ENCODE results near the gene CSRP3.

The CSRP3 gene

GRCh38 chr11:19225581-19225980 lies 23.8 kb upstream of the CSRP3 start:
- DNase-seq (ENCODE audit: low spot score), result no peak

DNA sequence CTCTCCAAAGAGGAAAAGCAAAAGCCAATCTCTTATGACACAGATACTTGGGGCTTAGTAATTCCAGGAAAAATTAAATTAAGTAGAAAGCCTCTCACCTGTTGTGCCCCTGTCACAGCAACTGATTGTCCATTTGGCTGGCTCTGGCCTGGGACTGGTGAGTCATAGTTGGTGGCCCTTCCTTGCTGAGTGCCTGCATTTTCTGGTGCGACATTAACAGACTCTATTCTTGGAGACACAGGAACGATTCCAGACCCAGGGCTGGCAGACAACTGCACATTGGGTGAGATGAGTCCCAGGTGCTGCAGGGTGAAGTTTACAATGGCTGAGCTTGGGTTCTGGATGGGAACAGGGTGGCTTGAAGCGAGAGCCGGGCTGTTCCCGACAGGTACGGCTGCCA lies 23.3 kb upstream of the CSRP3 start:
- no peak for DNase-seq (ENCODE audit: low spot score)

GRCh38 chr11:19220903-19221724 lies 19.3 kb upstream of the CSRP3 start:
- DNase-seq (ENCODE audit: low spot score), result no peak

GRCh38 chr11:19218786-19219460 lies 17.1 kb upstream of the CSRP3 start:
- DNase-seq (ENCODE audit: low spot score), result no peak

DNA sequence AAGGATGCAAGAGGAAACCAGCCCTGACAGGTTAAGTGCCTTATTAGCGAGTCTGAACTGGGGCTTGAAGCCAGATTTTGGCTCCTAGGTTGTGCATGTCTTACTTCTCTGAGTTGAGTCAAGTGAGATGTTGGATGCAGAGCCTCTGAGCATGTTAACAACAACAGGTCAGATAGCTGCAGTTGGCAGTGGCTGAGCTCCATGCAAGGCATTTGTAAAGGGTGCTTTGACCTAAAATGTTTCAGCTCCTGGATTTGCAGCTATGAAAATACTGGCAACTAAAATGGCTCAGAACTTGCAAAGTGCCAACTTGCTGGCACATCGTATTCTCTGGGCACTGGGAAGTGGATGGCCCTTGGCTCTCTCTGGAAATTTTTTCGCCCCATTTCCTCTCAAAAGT lies 16.4 kb upstream of the CSRP3 start:
- no peak for DNase-seq (ENCODE audit: low spot score)

GRCh38 chr11:19216709-19217374 lies 15.1 kb upstream of the CSRP3 start:
- DNase-seq (ENCODE audit: low spot score), result no peak

DNA sequence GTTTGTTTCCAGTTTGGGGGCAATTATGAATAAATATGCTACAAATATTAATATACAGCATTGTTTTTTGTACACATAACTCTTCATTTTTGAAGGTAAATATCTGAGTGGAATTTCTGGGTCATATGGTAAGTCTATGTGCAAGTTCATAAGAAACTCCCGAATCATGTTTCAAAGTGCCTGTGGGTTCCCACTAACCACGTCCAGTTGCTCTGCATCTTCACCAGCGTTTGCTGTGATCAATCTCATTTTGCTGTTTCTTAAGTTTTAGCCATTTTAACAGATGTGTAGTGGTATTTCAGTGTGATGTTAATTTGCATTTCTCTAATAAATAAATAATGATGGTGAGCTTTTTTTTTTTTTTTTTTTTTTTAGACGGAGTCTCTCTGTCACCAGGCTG lies 14.2 kb upstream of the CSRP3 start:
- DNase-seq (ENCODE audit: low spot score), result no peak

DNA sequence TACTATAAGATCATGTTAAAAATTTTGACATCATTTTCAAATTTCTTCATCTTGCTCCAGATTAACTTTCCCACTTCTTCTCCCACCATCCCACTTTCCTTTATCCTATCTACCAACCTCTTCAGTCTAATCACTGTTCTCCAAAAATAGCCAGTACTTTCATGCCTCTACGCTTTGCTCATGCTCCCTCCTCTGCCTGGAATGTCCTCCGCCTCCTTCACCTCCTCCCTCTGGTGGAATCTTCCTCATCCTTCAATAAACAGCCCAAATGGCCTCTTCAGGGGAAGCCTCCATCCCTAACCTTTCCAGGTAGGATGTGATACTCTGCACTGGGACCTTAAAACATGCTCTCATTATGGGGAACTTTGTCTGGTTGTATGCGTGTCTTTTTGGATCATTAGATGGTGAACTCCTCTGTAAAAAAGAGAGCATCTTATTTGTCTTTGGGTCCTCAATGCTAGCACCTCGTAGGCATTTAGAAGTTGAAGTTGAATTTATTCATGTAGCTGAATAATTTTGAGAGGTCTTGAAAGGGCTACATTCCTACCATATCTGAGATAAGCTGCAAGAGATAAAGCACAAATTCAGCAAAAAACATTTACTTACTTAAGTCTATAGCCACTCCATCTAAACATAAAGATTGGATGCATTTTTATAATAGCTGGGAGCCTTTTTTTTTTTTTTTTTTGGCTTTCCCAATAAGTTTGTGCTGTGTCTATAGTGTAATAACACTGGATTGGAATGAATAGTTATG lies 8.0 kb upstream of the CSRP3 start:
- DNase-seq (ENCODE audit: low spot score), result no peak

DNA sequence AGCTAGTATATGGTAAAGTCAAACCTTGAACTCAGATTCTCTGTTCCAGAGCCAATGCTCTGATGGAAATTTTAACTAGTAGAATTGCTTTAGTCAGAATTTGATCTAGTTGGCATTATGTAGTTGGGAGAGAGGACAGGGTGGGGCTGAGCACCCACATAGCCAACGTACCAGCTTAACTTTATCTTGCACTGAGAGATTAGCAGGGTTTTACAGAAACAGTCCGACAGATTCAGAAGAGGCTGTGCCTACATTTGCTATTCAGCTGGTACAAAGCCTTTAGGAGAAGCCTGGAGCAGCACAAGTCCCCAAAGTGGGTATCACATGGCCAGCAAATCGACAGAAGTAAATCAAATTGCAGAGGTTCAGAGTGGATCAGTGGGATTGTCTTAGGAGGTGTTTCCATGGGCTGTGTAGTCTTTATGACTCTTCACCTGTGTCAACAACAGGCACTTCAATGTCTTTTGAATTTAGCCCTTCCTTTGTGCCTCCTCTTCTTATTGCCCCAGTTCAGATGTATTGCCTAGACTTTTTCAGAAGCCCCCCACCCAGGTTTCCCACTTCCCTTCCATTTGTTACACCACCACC lies 7.3 kb upstream of the CSRP3 start:
- no peak for DNase-seq (ENCODE audit: low spot score)

DNA sequence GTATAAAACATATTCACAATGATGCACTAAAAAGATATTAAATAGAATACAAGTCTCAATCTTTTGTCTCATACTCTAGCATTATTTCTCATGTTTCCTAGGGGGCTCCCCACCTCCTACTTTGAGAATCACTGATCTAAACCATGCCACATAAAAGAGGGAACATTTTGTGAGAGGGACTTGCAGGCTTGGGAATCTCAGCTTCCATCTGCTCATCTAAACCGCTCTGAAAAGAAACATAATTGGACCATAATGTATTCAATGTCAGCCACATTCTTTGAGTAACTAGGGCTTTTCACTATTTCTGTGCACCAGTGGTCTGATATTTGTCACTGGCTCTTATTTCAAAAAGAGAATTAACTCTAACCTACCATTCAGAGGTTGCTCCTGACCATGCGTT lies 6.4 kb upstream of the CSRP3 start:
- no peak for DNase-seq (ENCODE audit: low spot score)

GRCh38 chr11:19204836-19205235 lies 3.1 kb upstream of the CSRP3 start:
- no peak for DNase-seq (ENCODE audit: low spot score)

- DNase-seq (ENCODE audit: low spot score), result peak; percentile 69
These were observed 1.2 kb downstream of the CSRP3 start for GRCh38 chr11:19200410-19201201.

- DNase-seq (ENCODE audit: low spot score), result no peak
These were observed 2.0 kb downstream of the CSRP3 start for GRCh38 chr11:19199771-19200170.

- DNase-seq (ENCODE audit: low spot score), result no peak
These were observed 2.7 kb downstream of the CSRP3 start for GRCh38 chr11:19199048-19199447.

- no peak for DNase-seq (ENCODE audit: low spot score)
These were observed 5.4 kb downstream of the CSRP3 start for GRCh38 chr11:19196432-19196831.

- DNase-seq (ENCODE audit: low spot score), result no peak
These were observed 7.0 kb downstream of the CSRP3 start for GRCh38 chr11:19194620-19195308.

GRCh38 chr11:19193916-19194315 lies 7.9 kb downstream of the CSRP3 start:
- DNase-seq (ENCODE audit: low spot score), result peak; percentile 13

GRCh38 chr11:19191530-19192169 lies 10.1 kb downstream of the CSRP3 start:
- DNase-seq (ENCODE audit: low spot score), result no peak

- DNase-seq (ENCODE audit: low spot score), result no peak
These were observed 13.9 kb downstream of the CSRP3 start for GRCh38 chr11:19187833-19188258.
